ENCODE measurements around the gene PLTP. TPM values are rescaled to one million over a fixed set of nuclear protein-coding genes. Genes with fewer than 3 reads are reported as not detected.
A peak's percentile ranks its signal among the peaks of the same experiment; 100 is the strongest.

Gene PLTP
- total RNA-seq, 1 experiment from 2014 or later: 17.7 TPM

DNA sequence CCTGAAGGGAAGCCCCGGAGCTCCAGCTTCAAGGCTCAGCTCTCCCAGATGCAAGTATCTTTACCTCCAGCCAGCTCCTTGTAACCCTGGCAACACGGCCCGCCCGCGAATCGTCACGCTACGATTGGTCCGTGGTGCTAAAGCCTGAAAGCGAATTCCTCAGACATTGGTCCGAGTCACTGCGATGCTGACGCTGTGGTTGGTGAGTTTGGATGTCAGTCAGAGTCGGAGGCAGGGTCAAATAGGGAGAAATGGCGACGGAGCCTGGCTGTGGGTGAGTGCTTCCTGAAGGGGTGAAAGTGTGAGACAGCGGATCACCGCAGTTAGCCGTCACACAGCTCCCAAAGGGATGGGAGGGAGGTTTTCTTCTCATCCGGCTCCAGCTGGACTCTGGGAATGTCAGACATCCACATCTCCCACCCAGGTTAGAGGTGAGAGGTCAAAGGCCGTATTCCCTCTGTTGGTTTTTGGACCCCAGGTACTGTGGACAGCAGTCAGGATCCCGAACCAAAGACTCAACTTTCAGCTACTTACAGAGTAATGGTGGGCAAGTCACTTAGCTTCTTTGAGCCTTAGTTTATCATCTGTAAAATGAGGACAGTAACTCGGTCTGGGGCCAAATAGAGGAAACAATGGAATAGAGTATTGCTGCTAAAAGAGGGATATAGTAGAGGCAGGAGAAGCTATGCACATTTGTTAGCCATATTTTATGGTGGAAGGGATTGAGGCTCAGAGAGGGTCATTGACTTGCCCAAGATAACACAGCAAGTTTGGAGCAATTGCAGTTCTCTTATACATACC, 30.8 kb downstream of the PLTP start, which contains the start of gene ZSWIM1:
Gene ZSWIM1 (plus strand): TSS at position 240 of the 801 bp plus-strand sequence. CDS start 1,366 bp downstream, outside the sequence.
- ChIA-PET CTCF (interaction anchor here (0.9 to 2.2 kb wide), 2 partner anchors 9 to 10 kb away, joined by 3 to 5 read pairs; partner anchors contain the start of gene CTSA), POLR2A (interaction anchor here (1.1 kb wide), 1 partner anchor 9 kb away, joined by 6 read pairs; no protein-coding TSS in a partner anchor)
- H3K27ac ChIP-seq (ENCODE audit: low read length): peak within 1 kb of the TSS; percentile 95
- TSS peak; percentile 92 for BruUV-seq (replicated peaks)
- intact Hi-C loops (cut with micrococcal nuclease; ENCODE audit: unreplicated experiment): no loop called here
- no peaks in the 10 kb centered on the region for H3K27me3 ChIP-seq (ENCODE audit: control insufficient read depth, insufficient read depth, low read length)
- H3K36me3 ChIP-seq (ENCODE audit: control insufficient read depth, insufficient read depth, low read length): 0 out of 2 replicates have a peak, but pooled peaks cover 2% of the 10 kb centered on the region
- peak; percentile 99 for ATAC-seq
- peak; percentile 98 for DNase-seq (ENCODE audit: low read depth, low spot score)
- H3K4me3 ChIP-seq (ENCODE audit: low read depth in 2 of 2, low read length in 2 of 2): peak within 1 kb of the TSS; percentile 70 to 95
- in situ Hi-C loops (cut with HindIII; ENCODE audit: low pct_unique_long_range_greater_than_20kb, low sequenced_read_pairs): no loop called here
- H3K9me3 ChIP-seq (ENCODE audit: control insufficient read depth, insufficient read depth, low read depth, low read length): no peaks in the 10 kb centered on the region
- TF ChIP-seq TCF7L2 (IDR thresholded peaks at IDR 0.05; ENCODE audit: low read depth, low read length) (no peak), SIN3A (IDR thresholded peaks at IDR 0.05; ENCODE audit: borderline replicate concordance, insufficient read depth, low read depth, low read length) (no peak), POLR2AphosphoS5 (IDR thresholded peaks at IDR 0.05; ENCODE audit: low read depth, low read length) (peak; percentile 95)
- TF ChIP-seq, protein P1, sequence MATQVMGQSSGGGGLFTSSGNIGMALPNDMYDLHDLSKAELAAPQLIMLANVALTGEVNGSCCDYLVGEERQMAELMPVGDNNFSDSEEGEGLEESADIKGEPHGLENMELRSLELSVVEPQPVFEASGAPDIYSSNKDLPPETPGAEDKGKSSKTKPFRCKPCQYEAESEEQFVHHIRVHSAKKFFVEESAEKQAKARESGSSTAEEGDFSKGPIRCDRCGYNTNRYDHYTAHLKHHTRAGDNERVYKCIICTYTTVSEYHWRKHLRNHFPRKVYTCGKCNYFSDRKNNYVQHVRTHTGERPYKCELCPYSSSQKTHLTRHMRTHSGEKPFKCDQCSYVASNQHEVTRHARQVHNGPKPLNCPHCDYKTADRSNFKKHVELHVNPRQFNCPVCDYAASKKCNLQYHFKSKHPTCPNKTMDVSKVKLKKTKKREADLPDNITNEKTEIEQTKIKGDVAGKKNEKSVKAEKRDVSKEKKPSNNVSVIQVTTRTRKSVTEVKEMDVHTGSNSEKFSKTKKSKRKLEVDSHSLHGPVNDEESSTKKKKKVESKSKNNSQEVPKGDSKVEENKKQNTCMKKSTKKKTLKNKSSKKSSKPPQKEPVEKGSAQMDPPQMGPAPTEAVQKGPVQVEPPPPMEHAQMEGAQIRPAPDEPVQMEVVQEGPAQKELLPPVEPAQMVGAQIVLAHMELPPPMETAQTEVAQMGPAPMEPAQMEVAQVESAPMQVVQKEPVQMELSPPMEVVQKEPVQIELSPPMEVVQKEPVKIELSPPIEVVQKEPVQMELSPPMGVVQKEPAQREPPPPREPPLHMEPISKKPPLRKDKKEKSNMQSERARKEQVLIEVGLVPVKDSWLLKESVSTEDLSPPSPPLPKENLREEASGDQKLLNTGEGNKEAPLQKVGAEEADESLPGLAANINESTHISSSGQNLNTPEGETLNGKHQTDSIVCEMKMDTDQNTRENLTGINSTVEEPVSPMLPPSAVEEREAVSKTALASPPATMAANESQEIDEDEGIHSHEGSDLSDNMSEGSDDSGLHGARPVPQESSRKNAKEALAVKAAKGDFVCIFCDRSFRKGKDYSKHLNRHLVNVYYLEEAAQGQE (IDR thresholded peaks at IDR 0.05; ENCODE audit: insufficient read depth in 1 of 2, low read depth in 2 of 2, low read length in 1 of 2): peak in 1 of 2 experiments; percentile 47; a peak in 1 of 4 replicates
- TF ChIP-seq, protein P2, sequence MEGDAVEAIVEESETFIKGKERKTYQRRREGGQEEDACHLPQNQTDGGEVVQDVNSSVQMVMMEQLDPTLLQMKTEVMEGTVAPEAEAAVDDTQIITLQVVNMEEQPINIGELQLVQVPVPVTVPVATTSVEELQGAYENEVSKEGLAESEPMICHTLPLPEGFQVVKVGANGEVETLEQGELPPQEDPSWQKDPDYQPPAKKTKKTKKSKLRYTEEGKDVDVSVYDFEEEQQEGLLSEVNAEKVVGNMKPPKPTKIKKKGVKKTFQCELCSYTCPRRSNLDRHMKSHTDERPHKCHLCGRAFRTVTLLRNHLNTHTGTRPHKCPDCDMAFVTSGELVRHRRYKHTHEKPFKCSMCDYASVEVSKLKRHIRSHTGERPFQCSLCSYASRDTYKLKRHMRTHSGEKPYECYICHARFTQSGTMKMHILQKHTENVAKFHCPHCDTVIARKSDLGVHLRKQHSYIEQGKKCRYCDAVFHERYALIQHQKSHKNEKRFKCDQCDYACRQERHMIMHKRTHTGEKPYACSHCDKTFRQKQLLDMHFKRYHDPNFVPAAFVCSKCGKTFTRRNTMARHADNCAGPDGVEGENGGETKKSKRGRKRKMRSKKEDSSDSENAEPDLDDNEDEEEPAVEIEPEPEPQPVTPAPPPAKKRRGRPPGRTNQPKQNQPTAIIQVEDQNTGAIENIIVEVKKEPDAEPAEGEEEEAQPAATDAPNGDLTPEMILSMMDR (IDR thresholded peaks at IDR 0.05): no peak
- peaks cover 4% of the 10 kb centered on the region; the same call in 1 of the 2 replicates for H3K4me1 ChIP-seq (ENCODE audit: control insufficient read depth, insufficient read depth, low read length)

DNA sequence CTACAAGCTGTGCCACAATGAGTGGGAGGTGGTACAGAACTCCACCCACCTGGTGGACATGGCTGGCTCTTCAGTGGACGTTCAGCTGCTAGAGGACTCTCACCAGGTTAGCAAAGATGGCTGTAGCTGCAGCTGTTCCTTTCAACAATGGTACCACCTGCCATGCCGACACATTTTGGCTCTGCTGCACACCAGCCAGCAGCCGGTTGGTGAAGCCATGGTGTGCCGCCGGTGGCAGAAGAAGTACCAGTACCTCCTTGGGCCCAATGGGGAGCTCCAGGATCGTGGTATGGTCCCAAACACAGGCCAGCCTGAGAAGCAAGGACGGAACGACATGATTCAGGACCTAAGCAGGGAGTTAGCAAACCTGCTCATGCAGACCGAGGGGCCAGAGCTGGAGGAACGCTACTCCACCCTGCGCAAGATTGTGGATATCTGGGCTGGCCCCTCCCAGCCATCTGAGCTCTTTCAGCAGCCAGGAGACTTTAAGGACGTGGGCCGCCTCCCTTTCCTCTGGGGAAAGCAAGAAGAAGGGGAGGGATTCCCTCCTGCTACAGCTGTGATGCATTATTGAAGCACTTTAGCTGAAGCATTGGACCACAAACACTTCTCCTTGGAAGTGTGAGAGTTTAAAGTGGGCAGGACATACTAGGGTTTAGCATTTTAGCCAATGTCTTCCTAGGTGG, 33.7 kb downstream of the PLTP start:
- ATAC-seq (no peak), DNase-seq (ENCODE audit: low read depth, low spot score) (no peak)
- Histone ChIP-seq H3K27me3 (ENCODE audit: control insufficient read depth, insufficient read depth, low read length) (no peaks in the 10 kb centered on the region), H3K27ac (ENCODE audit: low read length) (no peak overlapping the region), H3K4me3 (ENCODE audit: low read depth in 2 of 2, low read length in 2 of 2) (no peak overlapping the region), H3K9me3 (ENCODE audit: control insufficient read depth, insufficient read depth, low read depth, low read length) (no peaks in the 10 kb centered on the region), H3K4me1 (ENCODE audit: control insufficient read depth, insufficient read depth, low read length) (no peaks in the 10 kb centered on the region; the same call in 1 of the 2 replicates), H3K36me3 (ENCODE audit: control insufficient read depth, insufficient read depth, low read length) (no peaks in the 10 kb centered on the region)
- BruUV-seq (replicated peaks): no TSS peak
- in situ Hi-C loops (cut with HindIII; ENCODE audit: low pct_unique_long_range_greater_than_20kb, low sequenced_read_pairs): no loop called here
- intact Hi-C loops (cut with micrococcal nuclease; ENCODE audit: unreplicated experiment): no loop called here
- CTCF ChIA-PET: no interaction called here
- no peak for TF ChIP-seq TCF7L2 (IDR thresholded peaks at IDR 0.05; ENCODE audit: low read depth, low read length)
- POLR2A ChIA-PET: no interaction called here

All from Panc1 (cell line).